ENCODE results near the gene PGBD2.
"Not testable (repeated sequence)": the region's sequence is repeated elsewhere in the genome, so short reads cannot be mapped to it uniquely, and the experiment has no call there.

PGBD2 gene

GRCh38 chr1:248924696-248925532, 18.9 kb downstream of the PGBD2 start:
- no peak overlapping the region for H3K27ac ChIP-seq
- no peak for DNase-seq (ENCODE audit: low read depth, low spot score)

GRCh38 chr1:248925859-248926258, 19.8 kb downstream of the PGBD2 start:
- not testable (repeated sequence) for DNase-seq (ENCODE audit: low read depth, low spot score); H3K27ac ChIP-seq

- DNase-seq (ENCODE audit: low read depth, low spot score) = peak; percentile 26
- no peak overlapping the region for H3K27ac ChIP-seq
Observed at GRCh38 chr1:248926401-248927182, 20.6 kb downstream of the PGBD2 start.

- not testable (repeated sequence) for DNase-seq (ENCODE audit: low read depth, low spot score); H3K27ac ChIP-seq
Observed at GRCh38 chr1:248927283-248927682, 21.2 kb downstream of the PGBD2 start.

GRCh38 chr1:248928122-248928521, 22.1 kb downstream of the PGBD2 start:
- DNase-seq (ENCODE audit: low read depth, low spot score); H3K27ac ChIP-seq: not testable (repeated sequence)

GRCh38 chr1:248930037-248930436, 24.0 kb downstream of the PGBD2 start:
- DNase-seq (ENCODE audit: low read depth, low spot score); H3K27ac ChIP-seq: not testable (repeated sequence)

- not testable (repeated sequence) for H3K27ac ChIP-seq; DNase-seq (ENCODE audit: low read depth, low spot score)
Observed at GRCh38 chr1:248938173-248938809, 32.3 kb downstream of the PGBD2 start.

- DNase-seq (ENCODE audit: low read depth, low spot score); H3K27ac ChIP-seq: not testable (repeated sequence)
Observed at GRCh38 chr1:248944134-248944999, 38.3 kb downstream of the PGBD2 start.

GRCh38 chr1:248945000-248945423, 39.0 kb downstream of the PGBD2 start:
- not testable (repeated sequence) for DNase-seq (ENCODE audit: low read depth, low spot score); H3K27ac ChIP-seq

- H3K27ac ChIP-seq; DNase-seq (ENCODE audit: low read depth, low spot score): not testable (repeated sequence)
Observed at GRCh38 chr1:248945453-248945852, 39.4 kb downstream of the PGBD2 start.

- not testable (repeated sequence) for DNase-seq (ENCODE audit: low read depth, low spot score)
Observed at GRCh38 chr1:248945856-248946416, 39.9 kb downstream of the PGBD2 start.

More at GRCh38 chr1:248945856-248946416, 39.9 kb downstream of the PGBD2 start:
- H3K27ac ChIP-seq = not testable (repeated sequence)

All from epithelial cell of prostate (primary cell).